ENCODE data around the gene TMIGD1.

TMIGD1 gene

GRCh38 chr17:30291543-30292285, 42.1 kb downstream of the TMIGD1 start, which contains the start of gene BLMH:
Gene BLMH (minus strand): TSS chr17:30291944. CDS start chr17:30291819, 125 bp downstream.
- TF ChIP-seq, protein P1, sequence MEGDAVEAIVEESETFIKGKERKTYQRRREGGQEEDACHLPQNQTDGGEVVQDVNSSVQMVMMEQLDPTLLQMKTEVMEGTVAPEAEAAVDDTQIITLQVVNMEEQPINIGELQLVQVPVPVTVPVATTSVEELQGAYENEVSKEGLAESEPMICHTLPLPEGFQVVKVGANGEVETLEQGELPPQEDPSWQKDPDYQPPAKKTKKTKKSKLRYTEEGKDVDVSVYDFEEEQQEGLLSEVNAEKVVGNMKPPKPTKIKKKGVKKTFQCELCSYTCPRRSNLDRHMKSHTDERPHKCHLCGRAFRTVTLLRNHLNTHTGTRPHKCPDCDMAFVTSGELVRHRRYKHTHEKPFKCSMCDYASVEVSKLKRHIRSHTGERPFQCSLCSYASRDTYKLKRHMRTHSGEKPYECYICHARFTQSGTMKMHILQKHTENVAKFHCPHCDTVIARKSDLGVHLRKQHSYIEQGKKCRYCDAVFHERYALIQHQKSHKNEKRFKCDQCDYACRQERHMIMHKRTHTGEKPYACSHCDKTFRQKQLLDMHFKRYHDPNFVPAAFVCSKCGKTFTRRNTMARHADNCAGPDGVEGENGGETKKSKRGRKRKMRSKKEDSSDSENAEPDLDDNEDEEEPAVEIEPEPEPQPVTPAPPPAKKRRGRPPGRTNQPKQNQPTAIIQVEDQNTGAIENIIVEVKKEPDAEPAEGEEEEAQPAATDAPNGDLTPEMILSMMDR (IDR thresholded peaks at IDR 0.05; ENCODE audit: borderline replicate concordance, insufficient read depth, low read depth, low read length) = no peak
- peak within 1 kb of the TSS; percentile 70 for H3K4me3 ChIP-seq (ENCODE audit: low read depth, low read length)

- H3K4me3 ChIP-seq (ENCODE audit: low read depth, low read length) = peak overlapping the region; percentile 70
- TF ChIP-seq, protein P1 (IDR thresholded peaks at IDR 0.05; ENCODE audit: borderline replicate concordance, insufficient read depth, low read depth, low read length) = no peak
These were observed 42.9 kb downstream of the TMIGD1 start for GRCh38 chr17:30290696-30291542.

DNA sequence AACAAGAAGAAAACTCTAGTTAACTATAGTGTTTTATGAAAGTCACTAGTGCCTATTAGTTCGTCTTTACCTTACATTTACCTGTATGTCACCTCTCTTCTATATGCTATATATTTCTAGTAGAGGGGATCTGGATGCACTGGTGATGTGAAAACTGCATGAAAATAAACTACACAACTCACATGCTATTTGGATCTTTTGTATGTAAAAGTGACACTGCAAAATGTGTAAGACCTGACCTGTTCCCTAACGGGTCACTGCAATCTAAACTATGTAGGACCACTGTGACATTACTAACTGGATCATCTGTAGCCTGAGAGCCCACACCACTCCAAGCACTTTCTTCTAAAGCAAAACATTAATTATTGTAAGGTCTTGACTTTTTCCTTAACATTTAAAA, 43.8 kb downstream of the TMIGD1 start:
- no peak overlapping the region for H3K4me3 ChIP-seq (ENCODE audit: low read depth, low read length)

GRCh38 chr17:30279156-30279555, 54.7 kb downstream of the TMIGD1 start:
- H3K4me3 ChIP-seq (ENCODE audit: low read depth, low read length) = no peak overlapping the region
- TF ChIP-seq, protein P1 (IDR thresholded peaks at IDR 0.05; ENCODE audit: borderline replicate concordance, insufficient read depth, low read depth, low read length) = no peak

More for the DNA sequence above, 43.8 kb downstream of the TMIGD1 start:
- TF ChIP-seq, protein P1 (IDR thresholded peaks at IDR 0.05; ENCODE audit: borderline replicate concordance, insufficient read depth, low read depth, low read length) = no peak

- TF ChIP-seq, protein P1 (IDR thresholded peaks at IDR 0.05; ENCODE audit: borderline replicate concordance, insufficient read depth, low read depth, low read length) = 0 out of 2 replicates have a peak, but pooled peaks have one; percentile 26
- H3K4me3 ChIP-seq (ENCODE audit: low read depth, low read length) = no peak overlapping the region
These were observed 55.8 kb downstream of the TMIGD1 start for GRCh38 chr17:30278032-30278431.

- no peak overlapping the region for H3K4me3 ChIP-seq (ENCODE audit: low read depth, low read length)
- TF ChIP-seq, protein P1 (IDR thresholded peaks at IDR 0.05; ENCODE audit: borderline replicate concordance, insufficient read depth, low read depth, low read length) = no peak
These were observed 57.9 kb downstream of the TMIGD1 start for GRCh38 chr17:30275911-30276310.

Data from GM12875 (cell line).